IPS DF 19.7 (cell line): ENCODE results near the gene BYSL.

ENCODE experiments used
- DNase-seq: peaks from one replicate; pipeline ENCODE4 v3.0.0-alpha.2; 2013; ENCODE audit warnings: low read depth, low spot score

Gene BYSL

DNA sequence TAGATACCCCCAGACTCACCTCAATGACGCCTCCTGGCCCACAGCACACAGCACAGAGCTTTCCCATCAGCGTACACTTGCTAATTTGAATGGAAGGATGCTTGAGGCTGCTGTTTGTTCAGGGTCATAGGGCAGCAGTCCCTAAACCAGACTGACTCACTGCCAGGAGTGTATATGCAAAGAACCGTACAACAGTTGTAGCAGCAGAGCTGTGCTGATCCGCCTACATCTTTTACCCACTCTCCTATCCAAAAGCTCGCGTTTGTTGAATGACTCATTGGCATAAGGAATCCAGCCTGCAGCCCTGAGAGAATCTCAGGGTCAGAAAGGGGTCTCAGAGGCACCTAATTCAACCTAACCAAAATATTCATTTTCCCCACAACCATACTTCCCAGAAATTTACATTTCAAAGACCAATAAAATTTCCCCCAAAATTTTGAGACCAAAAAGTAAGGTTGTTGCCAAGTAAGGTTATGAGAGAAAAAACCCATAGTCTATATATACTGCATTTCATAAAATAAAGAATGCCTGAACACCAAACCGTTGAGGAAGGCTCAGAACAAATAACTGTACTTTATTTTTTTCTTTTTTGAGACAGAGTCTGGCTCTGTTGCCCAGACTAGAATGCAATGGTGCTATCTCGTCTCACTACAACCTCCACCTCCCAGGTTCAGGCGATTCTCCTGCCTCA is 55.6 kb downstream of the BYSL start:
- DNase-seq: no peak
